KMS-11 (cell line): Measurements from ENCODE around the gene TIGAR.

ENCODE experiments used
- H2AFZ ChIP-seq: fragments of 200-600 bp; sonication (generic); 2 replicates; pipeline ENCODE4 v1.6.1; 2016; ENCODE audit warnings: antibody characterized with exemption, mixed run types, low read depth
- H3K27ac ChIP-seq: fragments of 200-600 bp; sonication (generic); 2 replicates; pipeline ENCODE4 v1.6.1; 2016; ENCODE audit warnings: mild to moderate bottlenecking, mixed run types
- H3K27me3 ChIP-seq: fragments of 200-600 bp; sonication (generic); 2 replicates; pipeline ENCODE4 v1.6.1; 2017; ENCODE audit warnings: mild to moderate bottlenecking, low read depth, mixed run types, moderate library complexity; ENCODE audit not compliant: insufficient read depth
- H3K36me3 ChIP-seq: fragments of 200-600 bp; sonication (generic); 2 replicates; pipeline ENCODE4 v1.6.1; 2017; ENCODE audit warnings: mild to moderate bottlenecking, mixed run types; ENCODE audit not compliant: insufficient read depth
- H3K4me1 ChIP-seq: fragments of 200-600 bp; sonication (generic); 2 replicates; pipeline ENCODE4 v1.6.1; 2016; ENCODE audit warnings: mild to moderate bottlenecking, low read depth, mixed run types; ENCODE audit not compliant: poor library complexity, severe bottlenecking
- H3K4me2 ChIP-seq: fragments of 200-600 bp; sonication (generic); 2 replicates; pipeline ENCODE4 v1.7.0; 2016; ENCODE audit warnings: mild to moderate bottlenecking, mixed run types
- H3K4me3 ChIP-seq: fragments of 200-600 bp; sonication (generic); IDR thresholded peaks from 2 replicates; pipeline ENCODE4 v1.6.1; 2017; ENCODE audit warnings: low read depth, low read length, mixed read lengths; ENCODE audit not compliant: insufficient read depth
- H3K79me2 ChIP-seq: fragments of 200-600 bp; sonication (generic); 2 replicates; pipeline ENCODE4 v1.6.1; 2016; ENCODE audit warnings: low read depth, mixed run types; ENCODE audit not compliant: insufficient read depth
- H3K9ac ChIP-seq: fragments of 200-600 bp; sonication (generic); 2 replicates; pipeline ENCODE4 v1.6.1; 2016; ENCODE audit warnings: mild to moderate bottlenecking, mixed run types
- H4K20me1 ChIP-seq: fragments of 200-600 bp; sonication (generic); 2 replicates; pipeline ENCODE4 v1.6.1; 2016; ENCODE audit warnings: mild to moderate bottlenecking, mixed run types; ENCODE audit not compliant: insufficient read depth
- TF ChIP-seq, protein P1 (sequence below): fragments of 200-600 bp; sonication (generic); conservative IDR thresholded peaks from 2 replicates; pipeline ENCODE4 v1.6.1; 2017; ENCODE audit warnings: low read depth, mild to moderate bottlenecking, antibody characterized with exemption, low read length, moderate library complexity, mixed read lengths

Gene TIGAR

DNA sequence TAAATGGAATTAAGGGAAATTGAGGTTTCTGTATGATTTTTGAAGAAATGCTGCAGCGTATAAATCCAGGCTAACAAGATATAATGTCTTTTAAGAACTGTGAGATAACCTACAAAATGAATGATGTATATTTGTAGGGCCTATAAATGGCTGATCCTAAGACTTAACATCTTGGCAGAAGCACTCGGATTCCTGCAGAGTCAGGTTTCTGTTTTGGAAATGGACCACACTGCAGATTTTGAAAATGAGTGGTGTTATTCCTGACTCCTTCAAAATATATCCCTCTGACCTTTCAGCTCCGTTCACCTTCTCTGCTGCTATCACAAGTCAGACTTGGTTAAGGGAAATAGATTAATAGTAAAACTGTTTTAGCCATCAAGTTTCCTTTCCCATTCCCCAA, 5.0 kb downstream of the TIGAR start:
- H3K4me2 ChIP-seq: no peak overlapping the region
- H3K79me2 ChIP-seq: peaks cover 19% of the 10 kb centered on the region; the same call in 1 of the 2 replicates
- H2AFZ ChIP-seq: no peak overlapping the region
- H3K9ac ChIP-seq: no peak overlapping the region
- H3K27me3 ChIP-seq: no peaks in the 10 kb centered on the region
- H4K20me1 ChIP-seq: no peaks in the 10 kb centered on the region
- peaks cover 9% of the 10 kb centered on the region for H3K4me1 ChIP-seq
- TF ChIP-seq, protein P1, sequence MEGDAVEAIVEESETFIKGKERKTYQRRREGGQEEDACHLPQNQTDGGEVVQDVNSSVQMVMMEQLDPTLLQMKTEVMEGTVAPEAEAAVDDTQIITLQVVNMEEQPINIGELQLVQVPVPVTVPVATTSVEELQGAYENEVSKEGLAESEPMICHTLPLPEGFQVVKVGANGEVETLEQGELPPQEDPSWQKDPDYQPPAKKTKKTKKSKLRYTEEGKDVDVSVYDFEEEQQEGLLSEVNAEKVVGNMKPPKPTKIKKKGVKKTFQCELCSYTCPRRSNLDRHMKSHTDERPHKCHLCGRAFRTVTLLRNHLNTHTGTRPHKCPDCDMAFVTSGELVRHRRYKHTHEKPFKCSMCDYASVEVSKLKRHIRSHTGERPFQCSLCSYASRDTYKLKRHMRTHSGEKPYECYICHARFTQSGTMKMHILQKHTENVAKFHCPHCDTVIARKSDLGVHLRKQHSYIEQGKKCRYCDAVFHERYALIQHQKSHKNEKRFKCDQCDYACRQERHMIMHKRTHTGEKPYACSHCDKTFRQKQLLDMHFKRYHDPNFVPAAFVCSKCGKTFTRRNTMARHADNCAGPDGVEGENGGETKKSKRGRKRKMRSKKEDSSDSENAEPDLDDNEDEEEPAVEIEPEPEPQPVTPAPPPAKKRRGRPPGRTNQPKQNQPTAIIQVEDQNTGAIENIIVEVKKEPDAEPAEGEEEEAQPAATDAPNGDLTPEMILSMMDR: no peak
- H3K27ac ChIP-seq: no peak overlapping the region
- no peaks in the 10 kb centered on the region for H3K36me3 ChIP-seq
- no peak overlapping the region for H3K4me3 ChIP-seq

DNA sequence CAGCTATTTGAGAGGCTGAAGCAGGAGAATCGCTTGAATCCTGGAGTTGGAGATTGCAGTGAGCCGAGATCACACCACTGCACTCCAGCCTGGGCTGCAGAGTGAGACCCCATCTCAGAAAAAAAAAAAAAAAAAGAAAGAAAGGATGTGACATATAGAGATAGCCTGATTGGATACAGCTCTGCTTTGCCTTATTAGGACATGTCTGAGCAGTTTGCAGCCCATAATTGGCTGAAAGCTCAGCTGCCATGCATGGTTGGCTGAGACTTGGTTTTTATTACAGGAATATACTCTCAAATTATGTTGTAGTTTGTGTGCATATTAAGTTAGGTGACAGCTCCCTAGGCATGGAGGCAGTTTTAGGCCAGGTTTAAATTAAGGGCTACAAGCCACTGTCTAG, 6.3 kb downstream of the TIGAR start:
- H2AFZ ChIP-seq: no peak overlapping the region
- H4K20me1 ChIP-seq: no peaks in the 10 kb centered on the region
- H3K79me2 ChIP-seq: peaks cover 8% of the 10 kb centered on the region; the same call in 1 of the 2 replicates
- H3K4me1 ChIP-seq: peaks cover 6% of the 10 kb centered on the region
- TF ChIP-seq, protein P1: no peak
- H3K9ac ChIP-seq: no peak overlapping the region
- H3K27me3 ChIP-seq: no peaks in the 10 kb centered on the region
- no peaks in the 10 kb centered on the region for H3K36me3 ChIP-seq
- no peak overlapping the region for H3K27ac ChIP-seq
- no peak overlapping the region for H3K4me3 ChIP-seq
- no peak overlapping the region for H3K4me2 ChIP-seq

DNA sequence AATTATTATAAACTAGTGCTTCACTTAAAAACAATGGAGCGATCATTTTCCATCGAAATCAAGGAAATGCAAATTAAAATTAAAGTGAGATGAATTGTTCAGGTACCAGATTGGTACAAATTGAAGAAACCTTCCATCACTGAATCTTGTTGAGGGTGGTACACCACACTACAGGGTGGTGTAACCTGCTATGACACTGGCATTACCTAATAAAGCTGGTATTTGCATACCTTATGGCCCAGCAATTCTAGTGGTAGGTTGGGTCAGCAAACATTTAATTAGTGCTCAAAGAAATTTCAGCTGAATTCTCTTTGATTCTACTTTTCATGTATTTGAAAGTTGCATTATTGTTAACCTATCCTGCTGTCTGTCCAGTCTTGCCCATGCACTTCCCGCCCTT, 9.2 kb downstream of the TIGAR start:
- peaks cover 3% of the 10 kb centered on the region for H3K4me1 ChIP-seq
- H3K27me3 ChIP-seq: no peaks in the 10 kb centered on the region
- no peak overlapping the region for H3K4me2 ChIP-seq
- no peaks in the 10 kb centered on the region for H3K79me2 ChIP-seq
- H2AFZ ChIP-seq: no peak overlapping the region
- no peak overlapping the region for H3K4me3 ChIP-seq
- H3K27ac ChIP-seq: no peak overlapping the region
- H3K9ac ChIP-seq: no peak overlapping the region
- H4K20me1 ChIP-seq: no peaks in the 10 kb centered on the region
- no peaks in the 10 kb centered on the region for H3K36me3 ChIP-seq
- TF ChIP-seq, protein P1: no peak

DNA sequence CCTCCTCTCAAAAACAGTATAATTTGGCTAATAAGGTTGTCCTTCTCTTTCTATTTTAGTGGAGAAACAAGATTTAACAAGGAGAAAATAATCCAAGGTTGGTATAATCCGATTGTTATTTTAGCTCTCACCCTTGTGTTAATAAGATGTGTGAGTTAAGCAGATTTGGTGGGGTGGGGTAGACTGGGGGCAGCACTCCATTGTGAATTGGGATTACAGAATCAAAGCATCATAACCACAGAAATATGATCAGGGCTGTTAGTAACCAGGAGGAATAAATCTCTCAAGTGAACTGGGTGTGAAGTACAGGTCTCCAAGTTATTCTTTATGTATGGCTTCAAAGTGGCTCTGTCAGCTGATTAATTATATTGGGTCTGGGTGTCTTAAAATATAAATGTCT, 10.2 kb downstream of the TIGAR start:
- Histone ChIP-seq H3K9ac (no peak overlapping the region), H3K4me3 (no peak overlapping the region), H3K27me3 (no peaks in the 10 kb centered on the region), H3K4me1 (peaks cover 3% of the 10 kb centered on the region), H4K20me1 (no peaks in the 10 kb centered on the region), H2AFZ (no peak overlapping the region), H3K79me2 (no peaks in the 10 kb centered on the region), H3K27ac (no peak overlapping the region), H3K36me3 (no peaks in the 10 kb centered on the region), H3K4me2 (no peak overlapping the region)
- TF ChIP-seq, protein P1: no peak
